SU-DHL-6 (cell line): ENCODE data around the gene ANXA2.

Source experiments
- EZH2phosphoT487 ChIP-seq: fragments of 200-600 bp; sonication (generic), shearing (Covaris generic); conservative IDR thresholded peaks from 2 replicates; pipeline ENCODE4 v1.6.1; 2018; ENCODE audit warnings: mild to moderate bottlenecking, antibody characterized with exemption, low read length, moderate library complexity, mixed read lengths
- TF ChIP-seq, protein P1 (sequence below): fragments of 200-600 bp; sonication (generic); IDR thresholded peaks from one replicate; pipeline ENCODE4 v1.5.1; 2017; ENCODE audit warnings: antibody characterized with exemption, mild to moderate bottlenecking, low read length, moderate library complexity; ENCODE audit not compliant: insufficient read depth, poor library complexity, severe bottlenecking

DNA sequence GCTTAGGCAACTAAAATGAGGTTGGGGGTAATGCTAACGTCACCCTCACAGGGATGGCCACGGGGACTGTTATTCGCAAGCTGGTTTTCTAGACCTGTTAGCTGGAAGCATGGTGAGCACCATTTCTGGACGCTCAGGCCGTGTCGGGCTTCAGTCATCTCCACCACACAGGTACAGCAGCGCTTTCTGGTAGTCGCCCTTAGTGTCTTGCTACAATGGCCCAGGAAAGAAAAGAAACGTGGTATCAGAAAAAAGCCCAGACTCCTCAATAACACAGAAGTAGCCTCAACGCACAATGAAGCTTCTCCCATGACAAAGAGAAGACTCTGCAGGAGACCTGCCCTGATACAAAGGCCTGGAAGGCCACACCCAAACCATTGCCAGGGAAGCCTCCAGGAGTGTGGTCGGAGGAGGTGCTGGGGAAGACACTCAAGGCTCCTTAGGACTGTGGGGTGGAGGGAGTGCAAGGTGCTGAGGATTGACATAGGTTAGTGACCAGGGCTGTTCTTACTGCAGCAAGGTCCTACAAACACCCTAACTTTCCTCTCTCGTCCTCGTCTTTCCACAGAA lies 50.2 kb downstream of the ANXA2 start:
- TF ChIP-seq, protein P1, sequence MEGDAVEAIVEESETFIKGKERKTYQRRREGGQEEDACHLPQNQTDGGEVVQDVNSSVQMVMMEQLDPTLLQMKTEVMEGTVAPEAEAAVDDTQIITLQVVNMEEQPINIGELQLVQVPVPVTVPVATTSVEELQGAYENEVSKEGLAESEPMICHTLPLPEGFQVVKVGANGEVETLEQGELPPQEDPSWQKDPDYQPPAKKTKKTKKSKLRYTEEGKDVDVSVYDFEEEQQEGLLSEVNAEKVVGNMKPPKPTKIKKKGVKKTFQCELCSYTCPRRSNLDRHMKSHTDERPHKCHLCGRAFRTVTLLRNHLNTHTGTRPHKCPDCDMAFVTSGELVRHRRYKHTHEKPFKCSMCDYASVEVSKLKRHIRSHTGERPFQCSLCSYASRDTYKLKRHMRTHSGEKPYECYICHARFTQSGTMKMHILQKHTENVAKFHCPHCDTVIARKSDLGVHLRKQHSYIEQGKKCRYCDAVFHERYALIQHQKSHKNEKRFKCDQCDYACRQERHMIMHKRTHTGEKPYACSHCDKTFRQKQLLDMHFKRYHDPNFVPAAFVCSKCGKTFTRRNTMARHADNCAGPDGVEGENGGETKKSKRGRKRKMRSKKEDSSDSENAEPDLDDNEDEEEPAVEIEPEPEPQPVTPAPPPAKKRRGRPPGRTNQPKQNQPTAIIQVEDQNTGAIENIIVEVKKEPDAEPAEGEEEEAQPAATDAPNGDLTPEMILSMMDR, result no peak
- no peak for TF ChIP-seq EZH2phosphoT487
